Caco-2 (cell line): ENCODE data around the gene CPNE2. TPM values are rescaled to one million over a fixed set of nuclear protein-coding genes. Genes with fewer than 3 reads are reported as not detected.

Source experiments
- BruUV-seq: library from RNA; stranded (reverse); fragments of 400-500 nt; replicated peaks from 2 replicates; lab custom pipeline; 2021; lab: Mats Ljungman, UMichigan
- CTCF ChIA-PET: fragments of 300-600 bp; sonication (Branson Sonifier 250); formaldehyde crosslinking; loops from one replicate; lab custom pipeline; 2022; ENCODE audit warnings: antibody characterized with exemption; lab: Charles Lee
- POLR2A ChIA-PET: fragments of 300-600 bp; sonication (Branson Sonifier 250); formaldehyde crosslinking; loops from one replicate; lab custom pipeline; 2022; ENCODE audit warnings: antibody characterized with exemption; lab: Charles Lee
- DNase-seq, 2 experiments: peaks; one replicate each; pipeline versions ENCODE4 v3.0.0 to v3.0.0-alpha.2; 2020 to 2022
- H3K27me3 ChIP-seq: replicated peaks from 2 replicates; pipeline ENCODE4 v1.6.0; 2011; ENCODE audit warnings: low read length; ENCODE audit not compliant: control insufficient read depth, insufficient read depth
- H3K36me3 ChIP-seq: 2 replicates; pipeline ENCODE4 v1.5.1; 2011; ENCODE audit warnings: low read length; ENCODE audit not compliant: control insufficient read depth, insufficient read depth
- H3K4me1 ChIP-seq: fragments of 250-450 bp; sonication (Bioruptor Pico); 2 replicates; pipeline ENCODE4 v1.5.1; 2020; ENCODE audit warnings: mild to moderate bottlenecking
- H3K4me3 ChIP-seq: 2 replicates; pipeline ENCODE4 v1.5.1; 2011; ENCODE audit warnings: low read depth, mild to moderate bottlenecking, control low read depth, low read length
- H3K9me3 ChIP-seq: fragments of 250-450 bp; sonication (Bioruptor Pico); 2 replicates; pipeline ENCODE4 v1.5.1; 2020; ENCODE audit warnings: mild to moderate bottlenecking, moderate library complexity
- H3K27ac Mint-ChIP-seq: one replicate; pipeline ENCODE4 v1.8.0; 2022; ENCODE audit warnings: mixed read lengths; ENCODE audit not compliant: unreplicated experiment
- H3K27me3 Mint-ChIP-seq: one replicate; pipeline ENCODE4 v1.8.0; 2022; ENCODE audit warnings: mixed read lengths; ENCODE audit not compliant: insufficient read depth, unreplicated experiment
- H3K36me3 Mint-ChIP-seq: one replicate; pipeline ENCODE4 v1.8.0; 2022; ENCODE audit warnings: mild to moderate bottlenecking, mixed read lengths; ENCODE audit not compliant: insufficient read depth, unreplicated experiment
- H3K4me1 Mint-ChIP-seq: one replicate; pipeline ENCODE4 v1.8.0; 2022; ENCODE audit warnings: low read depth, mixed read lengths; ENCODE audit not compliant: unreplicated experiment
- H3K4me3 Mint-ChIP-seq: one replicate; pipeline ENCODE4 v1.8.0; 2022; ENCODE audit warnings: mild to moderate bottlenecking, moderate library complexity, mixed read lengths; ENCODE audit not compliant: unreplicated experiment
- H3K9me3 Mint-ChIP-seq: one replicate; pipeline ENCODE4 v1.8.0; 2022; ENCODE audit warnings: mixed read lengths; ENCODE audit not compliant: unreplicated experiment
- intact Hi-C: fragments of 100-400 bp; cut with micrococcal nuclease; formaldehyde crosslinking; loops from one replicate; pipeline ENCODE4 v1.10.0; 2022; ENCODE audit not compliant: unreplicated experiment
- total RNA-seq: library from RNA; stranded (reverse); gene quantifications from 2 replicates; pipeline ENCODE4 v1.2.3, GENCODE V29; 2022
- TF ChIP-seq, protein P1 (sequence below), 2 experiments: fragments of 200-600 bp in 1 of 2; IDR thresholded peaks; 1 replicate in 1 of 2; 2 replicates in 1 of 2; pipeline versions ENCODE4 v1.5.1 to v1.8.0; 2011 to 2022; ENCODE audit warnings: antibody characterized with exemption in 1 of 2, control low read depth in 1 of 2, inconsistent platforms in 1 of 2, low read depth in 1 of 2, low read length in 1 of 2, mild to moderate bottlenecking in 1 of 2, moderate library complexity in 1 of 2; ENCODE audit not compliant: insufficient read depth in 1 of 2, severe bottlenecking in 1 of 2, unreplicated experiment in 1 of 2

The CPNE2 gene
- total RNA-seq, 1 experiment from 2014 or later = 46.3 TPM

DNA sequence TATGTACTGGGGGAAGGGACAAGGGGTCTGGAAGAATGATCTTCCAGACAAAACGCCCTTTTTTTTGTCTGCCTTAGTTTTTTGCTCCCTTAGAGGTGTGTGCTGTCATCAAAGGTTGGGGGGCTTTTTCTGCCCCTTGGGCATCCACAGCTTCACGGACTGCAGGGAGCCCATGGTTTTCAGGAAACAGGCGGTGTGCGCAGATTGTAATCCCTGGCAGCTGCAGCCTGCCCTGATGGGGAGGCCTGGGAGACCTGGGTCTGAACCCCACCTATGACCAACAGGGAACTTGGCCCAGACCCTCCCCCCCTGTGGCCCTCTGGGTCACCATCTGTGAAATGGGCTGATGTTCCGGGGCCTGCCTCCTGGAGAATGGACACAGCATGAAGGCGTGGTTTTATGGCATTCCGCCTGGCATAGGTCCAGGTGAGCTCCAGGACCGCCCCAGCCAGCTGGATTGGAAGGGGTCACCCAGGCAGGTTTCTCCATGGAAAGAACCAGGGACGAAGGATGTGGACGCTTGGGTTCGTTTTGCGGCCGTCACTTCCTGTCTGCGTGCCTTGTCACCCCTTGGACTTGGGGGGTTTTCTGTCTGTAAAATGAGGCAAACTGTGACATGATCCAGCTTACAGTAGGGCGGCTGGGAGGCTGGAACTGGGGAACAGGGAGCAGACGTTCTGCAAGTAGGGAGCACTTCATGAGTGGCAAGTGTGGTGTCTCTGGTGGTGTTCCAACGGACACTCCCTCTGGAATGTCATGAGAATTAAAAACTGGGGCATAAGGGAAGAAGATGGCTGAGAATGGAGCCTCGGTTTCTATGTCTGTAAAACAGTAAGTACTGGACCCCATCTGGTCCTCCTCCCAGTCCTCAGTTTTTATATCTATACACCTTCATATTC, 1.5 kb downstream of the CPNE2 start:
- no peak overlapping the region for H3K27ac Mint-ChIP-seq
- peak overlapping the region; percentile 85; the same call in 1 of the 2 replicates for H3K4me3 ChIP-seq

DNA sequence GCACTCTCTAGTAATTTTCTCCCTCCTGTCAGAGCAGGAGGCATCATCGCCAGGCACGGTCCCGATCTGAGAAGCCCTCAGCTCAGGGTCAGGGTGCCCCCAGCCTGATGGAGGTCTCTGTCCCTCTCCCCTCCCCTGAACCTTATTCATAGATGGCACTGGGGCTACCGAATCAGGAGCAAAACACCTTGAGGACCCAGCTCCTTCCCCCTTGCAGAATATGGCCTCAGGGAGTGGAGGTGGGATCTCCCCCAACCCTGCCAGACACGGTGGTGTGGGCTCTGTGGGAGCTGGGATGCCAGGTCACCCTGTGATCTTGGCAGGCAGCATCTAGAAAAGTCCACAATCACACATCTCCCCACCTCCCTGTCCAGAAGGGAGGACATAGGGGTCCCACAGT, 2.5 kb downstream of the CPNE2 start:
- POLR2A ChIA-PET = no interaction called here
- no TSS peak for BruUV-seq
- H3K4me1 Mint-ChIP-seq = peaks cover 12% of the 10 kb centered on the region
- no peaks in the 10 kb centered on the region for H3K9me3 Mint-ChIP-seq
- no peak overlapping the region for H3K27ac Mint-ChIP-seq
- Histone ChIP-seq H3K27me3 (no peaks in the 10 kb centered on the region), H3K4me1 (peaks cover 14% of the 10 kb centered on the region), H3K9me3 (no peaks in the 10 kb centered on the region), H3K36me3 (peaks cover 1% of the 10 kb centered on the region; the same call in 1 of the 2 replicates), H3K4me3 (no peak overlapping the region)
- H3K36me3 Mint-ChIP-seq = peaks cover 6% of the 10 kb centered on the region
- no peaks in the 10 kb centered on the region for H3K27me3 Mint-ChIP-seq
- no peak for DNase-seq
- H3K4me3 Mint-ChIP-seq = no peak overlapping the region
- intact Hi-C loops = loop anchor here (5.0 kb wide), 2 partner anchors 52 to 202 kb away; no protein-coding TSS in a partner anchor
- CTCF ChIA-PET = interaction anchor here (0.6 kb wide), 1 partner anchor 787 kb away, joined by 3 read pairs; no protein-coding TSS in a partner anchor
- TF ChIP-seq, protein P1, sequence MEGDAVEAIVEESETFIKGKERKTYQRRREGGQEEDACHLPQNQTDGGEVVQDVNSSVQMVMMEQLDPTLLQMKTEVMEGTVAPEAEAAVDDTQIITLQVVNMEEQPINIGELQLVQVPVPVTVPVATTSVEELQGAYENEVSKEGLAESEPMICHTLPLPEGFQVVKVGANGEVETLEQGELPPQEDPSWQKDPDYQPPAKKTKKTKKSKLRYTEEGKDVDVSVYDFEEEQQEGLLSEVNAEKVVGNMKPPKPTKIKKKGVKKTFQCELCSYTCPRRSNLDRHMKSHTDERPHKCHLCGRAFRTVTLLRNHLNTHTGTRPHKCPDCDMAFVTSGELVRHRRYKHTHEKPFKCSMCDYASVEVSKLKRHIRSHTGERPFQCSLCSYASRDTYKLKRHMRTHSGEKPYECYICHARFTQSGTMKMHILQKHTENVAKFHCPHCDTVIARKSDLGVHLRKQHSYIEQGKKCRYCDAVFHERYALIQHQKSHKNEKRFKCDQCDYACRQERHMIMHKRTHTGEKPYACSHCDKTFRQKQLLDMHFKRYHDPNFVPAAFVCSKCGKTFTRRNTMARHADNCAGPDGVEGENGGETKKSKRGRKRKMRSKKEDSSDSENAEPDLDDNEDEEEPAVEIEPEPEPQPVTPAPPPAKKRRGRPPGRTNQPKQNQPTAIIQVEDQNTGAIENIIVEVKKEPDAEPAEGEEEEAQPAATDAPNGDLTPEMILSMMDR (IDR thresholded peaks at IDR 0.05; ENCODE audit: insufficient read depth in 1 of 2, low read depth in 1 of 2, low read length in 1 of 2, severe bottlenecking in 1 of 2, unreplicated experiment in 1 of 2) = no peak

More for the DNA sequence above, 1.5 kb downstream of the CPNE2 start:
- Histone ChIP-seq H3K9me3 (no peaks in the 10 kb centered on the region), H3K27me3 (no peaks in the 10 kb centered on the region), H3K36me3 (peaks cover 1% of the 10 kb centered on the region; the same call in 1 of the 2 replicates), H3K4me1 (peaks cover 14% of the 10 kb centered on the region)
- no peak for DNase-seq
- ChIA-PET POLR2A (interaction anchor here (0.9 kb wide), 1 partner anchor 16 kb away, joined by 8 read pairs; no protein-coding TSS in a partner anchor), CTCF (interaction anchor here (0.5 to 3.1 kb wide), 16 partner anchors 7 to 1054 kb away, joined by 3 to 19 read pairs (median 4); partner anchors contain the start of gene PSME3IP1)
- Mint-ChIP-seq H3K9me3 (no peaks in the 10 kb centered on the region), H3K4me3 (peak overlapping the region; percentile 77), H3K36me3 (peaks cover 5% of the 10 kb centered on the region), H3K27me3 (no peaks in the 10 kb centered on the region), H3K4me1 (peaks cover 12% of the 10 kb centered on the region)
- TSS peak; percentile 33 for BruUV-seq
- intact Hi-C loops = loop anchor here (2.0 to 5.0 kb wide), 3 partner anchors 53 to 203 kb away; no protein-coding TSS in a partner anchor
- TF ChIP-seq, protein P1 (IDR thresholded peaks at IDR 0.05; ENCODE audit: insufficient read depth in 1 of 2, low read depth in 1 of 2, low read length in 1 of 2, severe bottlenecking in 1 of 2, unreplicated experiment in 1 of 2) = no peak

DNA sequence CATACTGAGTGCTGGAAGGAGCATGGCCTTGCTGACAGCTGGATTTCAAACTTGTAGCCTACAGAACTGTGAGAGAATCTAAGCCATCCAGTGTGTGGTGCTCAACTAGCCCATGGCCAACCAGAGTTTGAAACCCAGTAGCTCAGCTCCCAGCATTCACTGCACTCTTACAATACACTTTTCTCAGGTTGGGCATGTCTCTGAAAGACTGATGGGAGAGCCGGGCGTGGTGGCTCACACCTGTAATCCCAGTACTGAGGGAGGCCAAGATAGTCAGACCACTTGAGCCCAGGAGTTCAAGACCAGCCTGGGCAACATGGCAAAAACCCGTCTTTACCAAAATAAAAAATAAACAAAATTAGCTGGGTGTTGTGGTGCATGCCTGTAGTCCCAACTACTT, 3.8 kb downstream of the CPNE2 start:
- BruUV-seq = no TSS peak
- H3K4me3 Mint-ChIP-seq = no peak overlapping the region
- intact Hi-C loops = no loop called here
- TF ChIP-seq, protein P1 (IDR thresholded peaks at IDR 0.05; ENCODE audit: insufficient read depth in 1 of 2, low read depth in 1 of 2, low read length in 1 of 2, severe bottlenecking in 1 of 2, unreplicated experiment in 1 of 2) = no peak
- no peak for DNase-seq
- ChIA-PET CTCF (no interaction called here), POLR2A (no interaction called here)
- Histone ChIP-seq H3K27me3 (no peaks in the 10 kb centered on the region), H3K4me3 (no peak overlapping the region), H3K4me1 (peaks cover 8% of the 10 kb centered on the region), H3K9me3 (no peaks in the 10 kb centered on the region), H3K36me3 (peaks cover 1% of the 10 kb centered on the region; the same call in 1 of the 2 replicates)
- no peak overlapping the region for H3K27ac Mint-ChIP-seq
- peaks cover 9% of the 10 kb centered on the region for H3K4me1 Mint-ChIP-seq
- no peaks in the 10 kb centered on the region for H3K9me3 Mint-ChIP-seq
- peaks cover 8% of the 10 kb centered on the region for H3K36me3 Mint-ChIP-seq
- H3K27me3 Mint-ChIP-seq = no peaks in the 10 kb centered on the region
